GM21619 (cell line): Measurements from ENCODE around the gene C14orf132.

Source experiments
- ATAC-seq: cut with Tn5 transposase; IDR thresholded peaks from one replicate; pipeline ENCODE4 v1.9.1; 2021; ENCODE audit not compliant: unreplicated experiment

C14orf132 gene

DNA sequence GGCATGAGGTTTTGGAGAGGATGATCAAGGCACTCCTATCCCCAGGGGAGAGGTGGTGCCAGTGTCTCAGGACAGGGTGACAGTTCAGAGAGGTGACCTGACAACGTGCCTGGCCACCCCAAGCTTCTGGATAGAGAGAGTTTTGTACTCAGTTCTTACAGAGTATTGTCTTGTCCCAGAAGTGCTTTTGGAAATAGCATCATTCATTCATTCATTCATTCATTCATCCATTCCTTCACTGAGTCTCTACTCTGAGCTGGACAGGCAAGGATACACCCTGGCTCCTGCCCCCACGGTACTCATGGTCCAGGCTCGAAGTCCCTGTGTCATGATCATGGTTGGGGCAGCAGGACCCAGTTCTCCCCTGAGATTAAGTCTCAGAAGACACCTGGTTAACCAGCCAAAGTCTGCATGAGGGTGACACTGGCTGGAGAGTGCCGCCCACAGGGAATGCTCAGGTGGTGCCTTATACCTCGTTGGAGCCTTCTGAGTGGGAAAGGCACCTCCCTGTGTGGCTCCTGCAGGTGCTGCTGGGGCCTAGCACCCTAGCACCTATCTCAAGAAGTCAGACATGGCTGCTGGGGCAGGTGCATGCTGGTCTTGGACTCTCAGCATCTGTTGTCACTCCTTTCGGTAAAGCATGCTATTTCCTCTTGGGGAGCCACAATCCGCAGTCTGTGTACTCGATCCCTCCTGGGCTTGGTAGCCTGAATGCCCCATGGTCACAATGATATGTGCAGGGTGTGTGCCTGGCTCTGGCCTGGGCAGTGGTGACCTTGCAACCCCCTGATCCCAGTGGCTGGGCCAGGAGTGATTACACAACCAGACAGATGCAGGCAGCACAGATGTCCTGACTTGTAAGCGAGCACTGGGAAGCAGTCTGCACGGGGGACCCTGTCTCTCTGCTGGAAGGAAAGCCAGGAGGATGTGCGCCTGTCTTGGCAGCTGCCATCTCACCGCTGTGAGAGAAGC, 57.8 kb downstream of the C14orf132 start:
- no peak for ATAC-seq

DNA sequence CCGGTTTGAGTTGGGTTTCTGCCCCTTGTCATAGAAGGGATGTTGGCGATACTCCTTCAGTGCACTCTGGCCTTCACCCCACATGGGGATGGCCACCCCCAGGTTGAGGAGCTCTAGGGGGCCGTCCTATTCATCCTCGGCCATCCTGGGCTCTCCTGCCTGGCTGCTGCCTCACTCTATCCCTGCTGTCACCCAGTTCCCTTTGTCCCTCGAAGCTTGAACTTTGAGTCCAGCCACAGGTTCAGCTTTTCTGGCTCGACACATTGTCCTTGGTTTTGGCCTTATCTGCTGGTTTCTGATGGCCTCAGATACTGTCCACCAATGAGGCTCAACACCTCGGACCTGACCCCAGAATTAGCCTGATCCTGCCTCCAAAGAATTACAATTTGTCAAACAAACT, 58.6 kb downstream of the C14orf132 start:
- ATAC-seq = no peak

GRCh38 chr14:96098309-96098998, 59.3 kb downstream of the C14orf132 start:
- no peak for ATAC-seq

GRCh38 chr14:96098999-96099335, 59.8 kb downstream of the C14orf132 start:
- no peak for ATAC-seq

DNA sequence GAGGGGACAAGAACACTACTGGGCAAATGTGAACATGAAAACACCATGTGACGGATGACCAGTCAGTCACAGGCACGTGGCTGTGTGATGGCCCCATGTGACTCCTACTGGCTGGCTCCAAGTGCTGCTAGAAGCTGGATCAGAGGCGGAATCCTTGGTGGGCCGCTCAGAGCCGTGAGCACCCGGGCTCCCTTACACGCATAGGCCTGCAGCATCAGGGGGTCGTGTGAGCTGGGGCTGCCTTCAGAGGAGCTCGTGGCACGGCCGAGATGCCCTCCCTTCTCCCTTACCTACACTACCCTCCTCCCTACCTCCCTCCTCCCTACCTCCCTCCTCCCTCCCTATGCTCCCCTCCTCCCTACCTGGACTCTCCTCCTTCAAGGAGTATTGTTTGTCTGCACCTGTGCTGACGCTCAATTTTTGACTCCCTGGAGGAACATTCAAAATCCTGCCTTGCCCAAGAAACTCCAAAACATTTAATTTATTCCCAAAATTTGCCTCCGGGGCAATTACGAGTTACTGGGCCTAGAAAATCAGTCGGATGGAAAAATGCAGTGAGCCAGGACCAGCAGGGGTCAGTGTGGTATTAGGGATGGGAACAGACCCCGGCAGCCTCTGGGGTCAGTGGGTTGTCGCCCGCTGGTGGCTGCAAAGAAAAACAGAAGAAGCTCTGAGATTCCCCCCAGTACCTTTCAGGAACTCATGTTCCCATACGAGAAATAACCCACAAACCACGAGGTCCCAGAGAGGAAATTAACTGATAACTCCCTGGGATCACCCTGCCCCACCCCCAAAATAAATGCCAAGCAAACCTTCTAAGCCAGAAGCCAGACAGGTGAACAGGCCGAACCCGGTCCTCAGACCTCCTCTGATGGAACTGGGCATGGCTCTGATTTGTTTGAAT, 61.3 kb downstream of the C14orf132 start:
- no peak for ATAC-seq

- ATAC-seq = no peak
These were observed 63.1 kb downstream of the C14orf132 start for GRCh38 chr14:96102081-96102856.

GRCh38 chr14:96103075-96103474, 63.9 kb downstream of the C14orf132 start:
- no peak for ATAC-seq

GRCh38 chr14:96103560-96104460, 64.6 kb downstream of the C14orf132 start:
- no peak for ATAC-seq

DNA sequence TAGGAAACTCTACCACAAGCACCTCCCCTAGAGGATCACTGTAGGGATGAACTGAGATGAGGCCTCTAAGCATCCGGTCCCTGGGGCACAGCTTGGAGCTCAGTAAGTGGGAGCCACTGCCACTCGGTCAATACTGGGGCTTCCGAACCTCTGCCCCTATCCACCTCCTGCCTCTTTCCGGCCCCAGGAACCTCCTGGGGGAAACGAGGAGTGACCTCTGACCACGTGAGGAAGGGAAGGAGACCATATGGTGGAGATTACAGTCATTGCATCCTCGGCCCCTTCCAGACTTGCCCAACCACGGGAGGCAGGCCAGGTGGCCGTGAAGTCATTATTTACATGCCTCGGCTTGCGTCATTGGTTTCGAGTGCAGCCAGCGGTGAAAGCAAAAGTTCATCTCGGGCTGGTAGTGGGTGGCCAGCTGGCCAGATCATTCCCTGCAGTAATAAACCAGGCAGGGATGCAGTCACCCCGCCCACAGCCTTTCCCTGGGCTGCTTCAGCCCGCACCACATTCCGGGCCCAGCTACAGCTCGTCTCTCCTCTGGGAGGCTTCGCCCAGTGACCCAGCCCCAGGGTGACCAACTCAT, 65.4 kb downstream of the C14orf132 start:
- no peak for ATAC-seq

- ATAC-seq = no peak
These were observed 66.1 kb downstream of the C14orf132 start for GRCh38 chr14:96105089-96105925.

DNA sequence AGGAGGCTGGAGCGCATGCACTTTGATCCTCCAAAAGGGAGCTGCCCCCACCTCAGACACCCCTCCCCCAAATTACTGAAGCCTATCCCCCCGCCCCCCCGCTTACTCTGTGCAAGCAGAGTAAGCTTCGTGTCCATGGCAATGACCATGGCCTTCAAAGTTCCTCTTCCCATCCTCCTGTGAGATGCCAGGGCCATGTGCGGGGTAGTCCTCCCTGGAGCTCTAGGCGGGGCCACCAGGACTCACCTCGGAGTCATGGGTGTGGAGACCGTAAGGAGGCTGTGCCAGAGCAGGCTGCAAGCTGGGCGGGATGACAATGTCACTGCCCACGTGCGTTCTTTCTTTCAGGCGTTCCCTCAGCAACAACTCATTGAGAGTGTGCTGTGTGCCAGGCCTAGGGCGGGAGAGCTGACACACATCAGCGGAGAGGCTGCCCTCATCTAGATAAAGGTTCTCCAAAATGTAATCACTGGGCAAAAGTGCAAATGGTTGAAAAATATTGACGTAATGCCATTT, 66.8 kb downstream of the C14orf132 start:
- no peak for ATAC-seq

GRCh38 chr14:96106891-96107290, 67.7 kb downstream of the C14orf132 start:
- no peak for ATAC-seq

DNA sequence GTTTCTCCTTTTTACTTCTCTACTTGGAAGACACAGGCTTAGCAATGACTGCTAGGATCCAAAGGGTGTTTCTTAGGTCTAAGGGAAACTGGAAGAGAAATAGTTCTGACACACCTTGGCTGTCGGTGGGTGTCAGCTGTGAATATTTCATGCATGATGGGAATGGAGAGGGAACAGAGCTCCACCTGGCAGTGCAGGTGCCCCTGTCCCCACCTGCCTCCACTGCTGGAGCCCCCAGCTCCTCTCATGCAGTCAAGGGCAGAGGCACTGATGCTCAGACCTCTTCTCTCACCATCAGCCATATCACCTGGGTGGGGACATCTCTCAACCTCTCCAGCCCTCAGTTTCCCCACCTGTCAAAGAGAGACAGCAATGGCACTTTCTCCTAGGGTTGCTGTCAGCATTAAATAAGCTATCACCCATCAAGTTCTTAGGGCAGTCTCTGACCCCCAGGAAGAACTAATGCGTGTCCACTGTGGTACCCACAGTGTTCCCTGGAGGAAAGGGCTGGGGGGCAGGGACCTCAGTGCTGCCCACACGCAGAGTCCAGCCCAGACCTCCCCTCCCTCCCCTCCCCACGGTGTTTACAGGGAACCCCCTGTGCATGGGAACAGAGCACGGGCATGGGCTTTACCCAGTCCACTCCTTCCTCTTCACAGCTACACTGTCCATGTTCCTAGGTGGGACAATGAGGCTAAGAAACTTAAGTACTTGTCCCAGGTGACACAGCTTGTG, 69.1 kb downstream of the C14orf132 start:
- no peak for ATAC-seq

DNA sequence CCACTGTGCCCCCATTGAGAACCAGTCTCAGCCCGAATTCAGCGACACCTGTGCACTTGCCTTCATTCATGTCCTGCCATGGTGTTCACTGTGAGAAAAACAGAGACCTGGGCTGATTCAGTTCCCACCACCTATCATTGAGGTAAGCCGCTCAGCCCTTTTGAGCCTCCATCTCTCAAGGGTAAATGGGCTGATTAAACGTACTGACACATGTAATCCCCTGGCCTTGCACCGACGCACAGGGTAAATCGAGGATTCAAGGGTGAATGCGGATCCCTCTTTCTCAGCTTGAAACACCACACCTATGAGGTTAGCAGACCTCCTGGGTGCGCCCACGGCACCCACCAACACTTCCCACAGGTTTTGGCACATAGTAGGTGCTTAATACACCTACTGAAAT, 69.7 kb downstream of the C14orf132 start:
- no peak for ATAC-seq

GRCh38 chr14:96109596-96110355, 70.6 kb downstream of the C14orf132 start:
- ATAC-seq = no peak

DNA sequence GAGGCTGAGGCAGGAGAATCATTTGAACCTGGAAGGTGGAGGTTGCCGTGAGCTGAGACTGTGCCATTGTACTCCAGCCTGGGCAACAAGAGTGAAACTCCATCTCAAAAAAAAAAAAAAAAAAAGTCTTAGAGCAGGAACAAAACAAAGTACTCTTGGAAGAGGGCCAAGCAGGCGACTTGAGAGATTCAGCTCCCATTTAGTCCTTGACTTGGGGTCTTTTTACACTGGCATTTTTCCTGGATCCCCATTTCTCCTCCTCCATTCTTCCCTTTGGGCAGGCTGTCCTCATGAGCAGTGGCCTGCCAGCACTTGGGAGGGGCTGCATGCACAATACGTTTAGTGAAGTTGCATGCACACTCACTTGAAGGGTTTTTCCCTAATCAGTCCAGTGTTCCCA, 72.9 kb downstream of the C14orf132 start:
- ATAC-seq = no peak

- ATAC-seq = no peak
These were observed 74.8 kb downstream of the C14orf132 start for GRCh38 chr14:96114002-96114401.
